ENCODE data around the gene C10orf71.

The C10orf71 gene

GRCh38 chr10:49350138-49350537, 51.2 kb downstream of the C10orf71 start:
- no peak overlapping the region for H3K4me3 ChIP-seq (ENCODE audit: low read length)
- TF ChIP-seq CTCF (IDR thresholded peaks at IDR 0.05; ENCODE audit: insufficient read depth, low read depth, low read length, missing control alignments) = no peak
- DNase-seq (ENCODE audit: low read depth) = no peak

GRCh38 chr10:49350846-49351532, 52.0 kb downstream of the C10orf71 start:
- TF ChIP-seq CTCF (IDR thresholded peaks at IDR 0.05; ENCODE audit: insufficient read depth, low read depth, low read length, missing control alignments) = no peak
- DNase-seq (ENCODE audit: low read depth) = no peak
- no peak overlapping the region for H3K4me3 ChIP-seq (ENCODE audit: low read length)

GRCh38 chr10:49351669-49352068, 52.7 kb downstream of the C10orf71 start:
- TF ChIP-seq CTCF (IDR thresholded peaks at IDR 0.05; ENCODE audit: insufficient read depth, low read depth, low read length, missing control alignments) = no peak

GRCh38 chr10:49352323-49352722, 53.4 kb downstream of the C10orf71 start:
- TF ChIP-seq CTCF (IDR thresholded peaks at IDR 0.05; ENCODE audit: insufficient read depth, low read depth, low read length, missing control alignments) = no peak
- H3K4me3 ChIP-seq (ENCODE audit: low read length) = no peak overlapping the region
- DNase-seq (ENCODE audit: low read depth) = no peak

More at GRCh38 chr10:49351669-49352068, 52.7 kb downstream of the C10orf71 start:
- no peak overlapping the region for H3K4me3 ChIP-seq (ENCODE audit: low read length)
- DNase-seq (ENCODE audit: low read depth) = no peak

- H3K4me3 ChIP-seq (ENCODE audit: low read length) = no peak overlapping the region
- DNase-seq (ENCODE audit: low read depth) = no peak
- TF ChIP-seq CTCF (IDR thresholded peaks at IDR 0.05; ENCODE audit: insufficient read depth, low read depth, low read length, missing control alignments) = no peak
Measured at GRCh38 chr10:49353026-49353894, 54.3 kb downstream of the C10orf71 start.

- H3K4me3 ChIP-seq (ENCODE audit: low read length) = no peak overlapping the region
- TF ChIP-seq CTCF (IDR thresholded peaks at IDR 0.05; ENCODE audit: insufficient read depth, low read depth, low read length, missing control alignments) = no peak
- no peak for DNase-seq (ENCODE audit: low read depth)
Measured at GRCh38 chr10:49353895-49354566, 55.1 kb downstream of the C10orf71 start.
